HG03064 (cell line): ENCODE results near the gene ATP5ME.

Experiments
- ATAC-seq: cut with Tn5 transposase; IDR thresholded peaks from one replicate; pipeline ENCODE4 v1.9.1; 2021; ENCODE audit warnings: low read depth; ENCODE audit not compliant: unreplicated experiment

The ATP5ME gene

DNA sequence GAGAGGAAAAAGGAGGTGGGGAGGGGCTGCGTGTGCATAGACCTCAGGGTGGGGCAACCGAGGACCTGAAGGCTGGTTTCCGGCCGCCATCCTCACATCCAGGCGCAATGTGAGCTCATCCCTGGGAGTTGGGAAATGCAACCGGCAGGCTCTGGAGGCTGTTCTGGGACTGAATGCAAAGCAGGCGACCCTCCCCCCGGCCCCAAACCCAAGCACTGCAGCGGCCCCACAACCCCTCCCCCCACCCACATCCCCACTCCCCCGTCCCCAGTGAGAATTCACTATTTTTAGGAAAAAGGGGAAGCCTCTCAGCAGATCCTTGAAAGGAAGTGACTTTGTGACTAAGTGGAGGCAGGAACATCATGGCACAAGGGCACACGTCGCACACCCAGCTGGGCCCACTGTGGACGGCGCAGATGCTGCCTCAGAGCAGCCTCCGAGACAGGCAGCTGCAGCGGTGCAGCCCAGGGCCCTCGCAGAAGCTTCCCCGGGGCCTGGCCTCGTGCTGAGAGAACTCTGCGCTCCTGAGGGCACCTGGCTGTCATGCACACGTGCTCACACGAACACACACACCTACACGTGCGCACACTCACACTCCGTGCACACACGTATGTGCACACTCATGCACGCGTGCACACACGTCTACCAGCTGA, 50.0 kb downstream of the ATP5ME start:
- ATAC-seq, result no peak

DNA sequence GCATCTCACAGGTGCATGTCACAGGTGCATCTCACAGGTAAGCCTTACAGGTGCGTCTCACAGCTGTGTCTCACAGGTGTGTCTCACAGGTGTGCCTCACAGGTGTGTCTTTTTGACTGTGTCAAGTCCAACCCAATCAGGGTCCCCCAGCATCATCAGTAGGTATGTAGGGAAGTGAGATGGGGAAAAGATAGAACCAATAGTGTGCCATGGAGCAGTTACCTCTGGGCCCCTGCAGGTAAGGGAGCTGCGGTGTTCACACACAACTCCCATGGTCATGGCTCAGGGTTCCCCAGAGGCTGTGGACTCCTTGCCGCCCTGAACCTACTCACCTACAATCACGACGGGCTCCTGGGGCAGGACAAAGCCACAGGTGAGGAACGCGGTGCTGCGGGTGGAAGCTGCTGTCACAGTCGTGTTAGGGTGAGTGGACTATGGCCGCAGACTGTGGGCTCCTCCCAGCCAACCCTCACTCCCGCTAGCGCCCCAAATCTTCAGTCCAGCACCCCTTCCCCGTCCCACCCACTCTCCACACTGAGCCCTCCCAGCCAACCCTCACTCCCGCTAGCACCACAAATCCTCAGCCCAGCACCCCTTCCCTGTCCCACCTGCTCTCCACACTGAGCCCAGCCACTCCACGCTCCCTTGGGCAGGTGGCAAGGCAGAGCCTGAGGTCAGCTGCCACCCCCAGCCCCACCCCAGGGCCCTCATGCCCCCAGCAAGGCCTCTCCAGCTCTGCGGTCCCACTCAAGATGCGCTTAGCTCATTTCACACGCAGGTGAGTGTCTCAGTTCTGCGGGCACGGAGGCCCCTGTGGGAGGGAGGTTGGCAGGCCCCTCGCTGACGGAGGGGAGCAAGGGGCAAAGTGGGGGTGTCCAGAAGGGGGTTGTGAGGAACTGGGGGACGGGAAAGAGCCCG, 50.8 kb downstream of the ATP5ME start:
- ATAC-seq, result no peak
